Activated T-helper 1 cell treated with Interleukin-2 at 50 U/mL for 16 hours (primary cell): ENCODE results near the gene GLRA2.

Source experiments
- DNase-seq: peaks from one replicate; pipeline ENCODE4 v3.0.0-alpha.2; 2020; ENCODE audit warnings: low read depth

Gene GLRA2

DNA sequence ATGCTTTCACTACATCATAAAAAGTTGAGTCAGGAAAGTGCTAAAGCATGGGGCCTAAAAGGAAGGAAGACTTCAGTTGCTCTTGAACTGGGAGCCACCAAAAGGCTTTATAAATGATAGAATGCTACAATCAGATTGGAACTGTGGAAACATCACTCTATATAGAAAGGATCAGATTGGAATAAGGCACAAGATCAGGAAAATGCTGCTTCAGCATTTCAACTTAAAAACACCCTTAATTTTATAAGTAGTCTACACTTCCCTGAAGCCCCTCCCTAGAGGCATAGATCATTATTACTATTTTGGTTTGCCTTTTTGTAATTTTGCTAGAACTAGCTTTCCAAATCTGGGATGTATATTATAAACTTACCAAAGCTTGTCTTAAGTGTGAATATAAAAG, 172.8 kb downstream of the GLRA2 start:
- DNase-seq = no peak

DNA sequence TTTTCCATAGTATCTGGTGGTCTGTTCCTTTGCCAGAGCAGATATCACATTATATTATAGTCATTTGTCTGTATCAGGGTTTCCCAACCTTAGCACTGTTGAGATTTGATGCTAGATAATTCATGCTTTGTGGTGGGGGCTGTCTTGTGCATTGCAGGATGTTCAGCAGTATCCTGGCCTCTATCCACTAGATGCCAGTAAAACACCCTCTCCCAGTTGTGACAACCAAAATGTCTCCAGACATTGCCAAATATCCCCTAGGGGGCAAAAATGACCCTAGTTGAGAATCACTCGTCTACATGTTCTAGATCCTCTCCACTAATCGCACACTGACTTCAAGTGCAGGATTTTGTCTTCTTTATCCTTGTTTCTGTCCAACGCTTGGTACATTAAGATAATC, 182.8 kb downstream of the GLRA2 start:
- DNase-seq = no peak

DNA sequence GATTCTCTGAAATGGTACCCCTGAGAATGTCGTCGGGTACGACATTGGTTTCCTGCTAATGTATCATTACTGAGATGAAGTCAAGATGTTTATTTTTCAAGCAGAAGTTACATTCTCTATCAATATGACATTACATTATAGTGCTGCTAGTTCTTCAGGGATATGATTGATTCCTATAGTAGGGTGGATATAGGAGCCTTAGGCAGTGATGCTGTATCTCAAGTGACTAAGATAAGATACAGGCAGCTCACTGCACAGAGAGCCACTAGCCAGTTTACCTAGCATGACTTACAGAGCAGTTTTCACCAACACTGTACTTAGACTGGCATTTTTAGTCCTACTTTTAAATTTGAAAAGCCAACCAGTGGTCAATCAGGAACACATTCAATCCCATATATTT, 188.6 kb downstream of the GLRA2 start:
- DNase-seq = no peak

DNA sequence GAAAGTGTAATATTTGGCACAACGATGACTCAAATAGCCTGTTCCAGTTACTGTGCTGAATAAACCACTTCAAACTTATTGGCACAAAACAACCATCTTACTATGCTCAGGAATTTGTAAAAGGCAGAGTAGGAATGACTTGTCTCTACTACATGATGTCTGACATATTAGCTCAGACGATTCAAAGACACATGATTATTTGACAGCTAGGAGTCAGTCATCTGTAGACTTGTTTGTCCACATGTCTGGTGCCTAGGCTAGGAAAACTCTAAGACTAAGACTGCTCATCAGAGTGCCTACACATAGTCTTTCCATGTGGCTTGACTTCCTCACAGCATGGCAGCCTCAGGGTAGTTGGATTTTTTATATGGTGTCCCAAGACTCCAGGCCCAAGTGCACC, 189.1 kb downstream of the GLRA2 start:
- no peak for DNase-seq

DNA sequence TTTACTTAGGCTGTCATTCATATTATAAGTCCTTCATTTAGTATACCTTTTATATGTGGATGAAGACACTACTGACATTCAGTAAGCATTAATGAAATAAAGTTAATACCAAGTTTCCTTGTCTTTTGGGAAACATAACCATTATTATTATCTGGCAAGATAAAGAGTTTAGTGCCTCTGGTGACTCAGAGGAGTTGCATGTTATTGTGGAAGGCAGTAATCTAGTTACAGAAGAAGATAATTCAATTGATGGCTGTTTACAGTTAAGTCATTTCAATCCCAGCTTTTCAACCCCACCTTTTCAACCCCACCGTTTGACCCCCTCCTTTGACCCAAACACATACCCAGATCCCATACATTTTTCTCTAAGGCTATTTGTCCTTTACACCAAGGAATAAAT, 199.7 kb downstream of the GLRA2 start:
- DNase-seq = no peak

DNA sequence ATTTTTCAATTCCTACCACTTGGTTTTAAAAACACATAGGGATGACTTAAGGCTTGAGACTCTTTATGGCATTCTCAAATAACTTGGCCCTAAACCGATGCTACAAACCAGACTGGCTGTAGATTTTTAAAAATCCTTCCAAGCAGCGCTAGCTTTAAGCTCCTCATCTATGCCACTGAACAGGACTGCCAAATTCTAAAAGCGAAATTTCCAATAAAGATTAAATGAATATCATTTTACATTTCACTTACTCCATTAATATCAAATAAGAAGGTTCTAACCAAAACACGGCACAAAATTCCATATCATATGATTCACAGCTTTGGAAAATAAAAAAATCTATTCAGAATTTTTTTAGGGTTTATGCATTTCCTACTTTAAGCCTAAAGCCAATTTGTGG, 209.3 kb downstream of the GLRA2 start:
- no peak for DNase-seq

DNA sequence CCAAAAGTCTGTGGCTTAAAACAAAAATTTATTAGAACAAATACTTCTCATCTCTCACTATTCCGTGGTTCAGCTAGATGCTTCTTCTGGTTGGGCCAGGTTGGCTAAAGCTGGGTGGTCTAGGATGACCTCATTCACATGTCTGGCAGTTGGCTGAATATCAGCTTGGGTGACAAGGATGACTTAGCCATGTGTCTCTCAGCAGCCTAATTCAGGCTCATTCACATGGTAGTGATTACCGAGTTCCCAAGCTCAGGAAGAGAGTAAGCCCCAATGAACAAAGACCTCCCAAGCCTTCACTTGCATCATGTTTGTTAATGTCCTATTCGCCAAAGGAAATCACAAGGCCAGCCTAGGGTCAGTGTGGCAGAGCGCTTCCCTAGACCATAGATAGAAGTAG, 224.1 kb downstream of the GLRA2 start:
- DNase-seq = no peak

DNA sequence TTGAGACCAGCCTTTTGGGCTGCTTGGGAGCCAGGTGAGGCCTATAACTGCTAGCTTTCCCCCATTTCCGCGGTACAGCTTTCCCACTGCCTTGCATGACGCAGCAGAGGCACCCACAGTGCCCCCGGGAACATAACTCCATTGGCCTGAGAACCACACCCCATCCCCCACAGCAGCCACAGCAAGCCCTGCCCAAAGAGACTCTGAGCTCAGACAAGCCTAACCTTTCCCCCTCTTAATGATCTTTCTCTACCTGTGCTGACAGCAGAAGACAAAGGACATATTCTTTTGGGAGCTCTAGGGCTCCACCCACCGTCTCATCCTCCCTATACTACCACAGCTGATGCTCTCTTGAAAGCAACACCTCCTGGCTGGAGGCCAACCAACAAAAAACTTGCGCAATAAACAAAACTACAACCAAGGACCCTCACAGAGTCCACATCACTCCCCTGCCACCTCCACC, 228.7 kb downstream of the GLRA2 start:
- DNase-seq = no peak

GRCh38 chrX:14775416-14775815, 246.1 kb downstream of the GLRA2 start:
- DNase-seq = no peak

DNA sequence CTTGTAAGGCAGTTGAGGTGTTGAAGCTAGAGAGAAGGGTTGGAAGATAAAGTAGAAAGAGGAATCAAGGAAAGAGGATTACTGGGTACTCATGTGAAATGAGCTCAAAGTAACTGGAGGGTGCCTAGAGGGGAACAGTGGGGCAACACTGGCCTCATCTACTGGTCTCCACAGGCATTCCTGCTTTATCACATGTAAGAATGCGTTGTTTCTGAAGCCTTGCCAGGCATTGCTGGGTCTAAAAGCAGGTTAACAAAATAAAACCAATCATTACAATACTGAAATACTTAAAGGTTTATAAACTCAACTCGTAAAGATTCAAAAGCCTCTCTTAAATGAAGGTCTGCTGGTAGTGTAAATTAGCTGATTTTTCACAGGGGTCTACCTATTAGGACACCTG, 247.6 kb downstream of the GLRA2 start:
- no peak for DNase-seq

- no peak for DNase-seq
Observed at GRCh38 chrX:14777525-14777924, 248.2 kb downstream of the GLRA2 start.

GRCh38 chrX:14779580-14779979, 250.2 kb downstream of the GLRA2 start:
- DNase-seq = no peak
